IPS-18c (cell line): Measurements from ENCODE around the gene CASQ1.

ENCODE experiments used
- H3K4me3 ChIP-seq: 2 replicates; pipeline ENCODE4 v1.7.0; 2013; ENCODE audit warnings: low read depth, mild to moderate bottlenecking, low read length, moderate library complexity; ENCODE audit not compliant: insufficient read depth
- H3K9me3 ChIP-seq: one replicate; pipeline ENCODE4 v1.6.1; 2013; ENCODE audit warnings: mild to moderate bottlenecking, low read length, moderate library complexity; ENCODE audit not compliant: control insufficient read depth, insufficient read depth

The CASQ1 gene

DNA sequence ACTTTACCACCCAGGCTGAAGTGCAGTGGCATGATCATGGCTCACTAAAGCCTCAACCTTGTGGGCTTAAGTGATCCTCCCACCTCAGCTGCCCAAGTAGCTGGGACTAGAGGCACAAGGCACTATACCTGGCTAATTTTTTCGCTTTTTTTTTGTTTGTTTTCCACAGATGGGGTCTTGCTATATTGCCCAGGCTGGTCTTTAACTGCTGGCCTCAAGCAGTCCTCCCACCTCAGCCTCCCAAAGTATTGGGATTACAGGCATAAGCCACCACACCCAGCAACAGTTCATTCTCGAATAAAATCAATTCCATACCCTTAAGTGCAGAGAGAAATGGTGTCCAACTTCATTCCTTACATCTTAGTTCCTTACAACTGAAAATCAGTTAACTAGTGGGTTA, 47.2 kb downstream of the CASQ1 start:
- no peaks in the 10 kb centered on the region for H3K9me3 ChIP-seq
- no peak overlapping the region for H3K4me3 ChIP-seq

DNA sequence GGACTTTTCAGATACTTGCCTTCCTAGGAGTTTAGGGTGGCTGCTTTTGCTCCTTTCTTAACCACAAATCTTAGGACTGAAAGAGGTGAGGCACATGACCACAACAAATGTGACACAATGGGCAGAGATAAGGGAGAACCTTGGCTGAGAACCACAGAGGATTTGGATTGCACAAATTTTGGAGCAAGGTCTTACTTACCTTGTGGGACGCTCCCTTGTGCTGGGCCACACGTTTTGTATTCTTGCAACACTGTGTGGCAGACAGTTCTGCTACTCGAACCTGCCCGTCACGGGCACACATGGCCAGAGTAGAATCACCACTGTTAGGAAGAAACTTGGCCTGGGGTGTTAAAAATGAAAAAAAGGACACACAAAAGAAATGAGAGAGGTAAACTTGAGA, 48.0 kb downstream of the CASQ1 start:
- no peaks in the 10 kb centered on the region for H3K9me3 ChIP-seq
- no peak overlapping the region for H3K4me3 ChIP-seq

DNA sequence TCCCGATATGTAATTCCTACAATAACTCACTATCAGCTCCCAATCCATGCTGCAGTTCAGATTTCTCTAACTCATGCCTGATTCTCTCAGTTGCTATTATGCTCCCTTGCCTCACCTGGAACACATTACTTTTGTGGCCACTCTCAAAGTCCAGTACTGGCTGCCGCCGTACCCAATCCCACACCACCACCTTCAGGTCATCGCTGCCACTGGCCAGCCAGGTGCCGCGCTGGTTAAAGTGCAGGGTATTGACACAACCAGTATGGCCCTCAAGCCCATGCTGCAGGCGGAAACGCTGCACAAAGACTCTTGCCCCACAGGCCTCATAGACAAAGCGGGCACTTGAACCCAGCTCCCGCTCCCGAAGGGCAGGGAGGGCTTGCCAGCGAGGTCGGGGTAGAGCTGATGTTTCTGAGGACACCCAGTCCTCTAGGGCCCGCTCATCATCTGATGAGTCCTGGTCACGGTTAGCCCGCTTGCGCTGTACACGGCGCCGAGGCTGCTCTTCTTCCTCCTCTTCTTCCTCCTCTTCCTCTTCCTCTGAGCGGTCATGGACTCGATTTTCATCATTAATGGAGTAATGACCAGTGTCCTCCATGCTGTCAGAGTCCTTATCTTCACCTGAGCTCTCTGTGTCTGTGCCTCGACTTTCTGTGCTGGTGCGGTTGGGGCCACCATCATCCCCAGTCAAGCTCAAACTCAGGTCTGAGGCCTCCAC, 49.4 kb downstream of the CASQ1 start:
- no peaks in the 10 kb centered on the region for H3K9me3 ChIP-seq
- H3K4me3 ChIP-seq = no peak overlapping the region

DNA sequence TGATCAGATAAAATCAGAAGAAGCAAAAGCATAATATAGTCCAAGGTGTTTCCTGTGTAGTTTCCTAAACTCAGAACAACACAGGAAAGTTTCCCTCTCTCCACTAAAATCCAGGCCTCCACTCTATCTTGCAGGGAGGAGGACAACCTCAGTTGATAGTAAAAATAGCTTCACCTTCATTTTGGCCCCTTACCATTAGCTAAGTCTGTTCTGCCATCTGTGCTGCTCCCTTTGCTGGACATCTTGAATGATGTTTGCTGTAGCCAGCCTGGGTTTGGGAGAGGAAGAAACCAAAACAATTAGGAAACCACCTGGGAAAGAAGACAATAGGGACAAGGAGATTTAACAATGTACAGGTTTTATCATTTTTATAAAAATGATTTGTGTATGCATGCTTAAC, 53.4 kb downstream of the CASQ1 start:
- no peaks in the 10 kb centered on the region for H3K9me3 ChIP-seq
- H3K4me3 ChIP-seq = no peak overlapping the region

DNA sequence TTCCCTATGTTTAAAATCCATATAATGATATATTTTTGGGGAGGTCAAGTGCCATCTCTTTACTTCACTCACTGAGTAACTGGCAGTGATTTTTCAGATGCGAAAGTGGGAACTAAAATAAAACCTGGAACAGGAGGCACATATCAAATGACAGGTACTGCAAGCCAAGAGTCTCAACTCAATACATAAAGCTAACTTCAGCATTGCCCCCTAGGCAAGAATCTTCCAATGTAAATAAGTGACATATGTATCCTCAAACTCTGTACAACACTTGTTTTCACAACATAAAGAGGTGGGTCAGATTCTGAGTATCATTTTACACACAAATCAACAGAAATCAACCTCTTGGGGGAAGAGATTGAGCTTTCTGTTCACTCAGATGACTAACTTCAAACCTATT, 53.8 kb downstream of the CASQ1 start:
- Histone ChIP-seq H3K4me3 (no peak overlapping the region), H3K9me3 (no peaks in the 10 kb centered on the region)

DNA sequence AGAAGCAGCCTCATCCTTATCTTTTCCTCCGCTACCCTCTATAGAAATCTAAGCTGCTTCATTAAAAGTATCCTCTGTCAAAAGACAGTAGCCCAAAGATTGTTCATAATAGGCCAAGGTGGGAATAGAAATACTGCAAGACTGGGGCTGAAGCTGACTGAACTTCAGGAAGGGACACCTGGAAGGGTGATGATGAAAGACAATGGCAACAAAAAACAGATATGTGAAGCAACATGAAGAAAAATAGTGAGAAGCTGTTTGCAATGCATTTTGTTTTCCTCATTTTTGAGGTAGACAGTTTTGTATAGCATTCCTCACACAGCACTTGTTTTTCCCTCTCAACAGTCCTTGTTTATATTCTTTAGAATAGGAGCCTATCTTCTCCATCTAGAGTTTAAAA, 55.1 kb downstream of the CASQ1 start:
- no peak overlapping the region for H3K4me3 ChIP-seq
- no peaks in the 10 kb centered on the region for H3K9me3 ChIP-seq

DNA sequence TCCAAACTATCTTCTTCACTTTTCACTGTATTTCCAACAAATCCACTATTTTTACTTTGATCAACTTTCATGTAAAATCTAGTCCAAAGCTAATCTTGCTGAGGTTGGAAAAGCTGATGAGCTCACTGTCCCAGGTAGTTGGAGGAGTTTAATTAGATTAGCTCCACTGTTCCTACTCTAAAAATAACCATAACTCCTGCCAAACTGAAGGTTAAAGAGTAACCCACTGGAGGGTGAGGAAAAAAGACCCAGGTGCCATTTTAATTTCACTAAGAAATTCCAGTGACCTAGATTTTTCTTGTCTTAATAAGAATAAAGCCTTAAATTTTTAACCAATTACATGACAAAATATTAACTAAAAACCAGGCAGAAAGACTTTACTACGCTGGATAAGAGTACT, 56.7 kb downstream of the CASQ1 start:
- Histone ChIP-seq H3K4me3 (no peak overlapping the region), H3K9me3 (no peaks in the 10 kb centered on the region)

DNA sequence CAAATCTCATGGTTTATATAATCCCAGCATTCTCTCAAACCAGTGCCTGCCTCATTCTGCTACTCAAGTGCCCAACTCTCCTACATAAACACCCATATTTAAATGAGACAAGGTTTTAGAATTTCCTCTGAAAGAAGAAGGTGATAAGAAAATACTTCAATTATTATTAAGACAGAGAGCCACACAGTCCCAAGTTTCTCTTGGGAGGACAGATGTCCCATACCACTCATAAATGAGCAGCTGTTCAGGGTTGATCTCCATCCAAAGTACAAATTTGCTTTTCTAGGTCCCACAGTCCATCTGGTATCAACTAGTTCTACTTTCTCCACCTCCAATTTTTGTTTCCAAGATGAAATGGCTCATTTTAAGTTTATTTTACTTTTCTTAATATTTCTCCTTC, 60.6 kb downstream of the CASQ1 start:
- Histone ChIP-seq H3K9me3 (no peaks in the 10 kb centered on the region), H3K4me3 (no peak overlapping the region)
